Heart left ventricle (tissue), 16 donors: Measurements from ENCODE around the gene ID3. TPM values are rescaled to one million over a fixed set of nuclear protein-coding genes. Genes with fewer than 3 reads are reported as not detected.

Source experiments
- ATAC-seq, 4 donors: fragments of 200-7000 bp; cut with Tn5 transposase; one replicate each; pipeline ENCODE4 v1.9.1; 2020 to 2022; ENCODE audit warnings: moderate library complexity in 4 of 4, mild to moderate bottlenecking in 3 of 4, moderate number of reproducible peaks in 1 of 4
- DNase-seq, 5 donors: peaks; one replicate each; pipeline ENCODE4 v3.0.0-alpha.2; 2020
- H3K27ac ChIP-seq, 12 donors: fragments of 200-600 bp; sonication (generic) in 4 of 12; one replicate each; pipeline versions ENCODE4 v1.5.0 to v1.8.0; 2016 to 2022; ENCODE audit warnings: mild to moderate bottlenecking in 2 of 12
- H3K27me3 ChIP-seq, 9 donors: fragments of 200-600 bp; sonication (generic) in 2 of 9; one replicate each; pipeline versions ENCODE4 v1.5.1 to v1.8.0; 2016 to 2022; ENCODE audit warnings: mild to moderate bottlenecking in 3 of 9
- H3K36me3 ChIP-seq, 9 donors: fragments of 200-600 bp; sonication (generic) in 2 of 9; one replicate each; pipeline versions ENCODE4 v1.5.0 to v1.8.0; 2018 to 2022; ENCODE audit warnings: mild to moderate bottlenecking in 2 of 9
- H3K4me1 ChIP-seq, 12 donors: fragments of 200-600 bp; sonication (generic) in 4 of 12; one replicate each; pipeline versions ENCODE4 v1.5.0 to v1.8.0; 2016 to 2022; ENCODE audit warnings: mild to moderate bottlenecking in 3 of 12
- H3K4me3 ChIP-seq, 12 donors: fragments of 200-600 bp; sonication (generic) in 4 of 12; one replicate each; pipeline versions ENCODE4 v1.5.0 to v1.8.0; 2017 to 2022; ENCODE audit warnings: mild to moderate bottlenecking in 9 of 12, moderate library complexity in 4 of 12
- H3K9me3 ChIP-seq, 12 donors: fragments of 200-600 bp; sonication (generic) in 4 of 12; one replicate each; pipeline versions ENCODE4 v1.5.0 to v1.8.0; 2016 to 2022; ENCODE audit warnings: mild to moderate bottlenecking in 1 of 12
- POLR2A ChIP-seq, 2 donors: fragments of 450-650 bp; IDR thresholded peaks; one replicate each; pipeline ENCODE4 v1.6.1; 2017; ENCODE audit warnings: antibody characterized with exemption in 2 of 2, mild to moderate bottlenecking in 2 of 2, moderate library complexity in 2 of 2
- WGBS, 4 donors: extraction: QIAGEN DNeasy Blood & Tissue Kit in 2 of 4; methylation state at CpG; one replicate each; pipeline versions ENCODE4 v1.1.5 to v1.1.7; 2013 to 2018; 5-methylcytosine and 5-hydroxymethylcytosine counted together
- intact Hi-C, 10 donors: fragments of 100-400 bp; cut with DNase I; formaldehyde crosslinking; loops; one replicate each; pipeline versions ENCODE4 v1.11.1 to v1.14.2; 2022
- polyA plus RNA-seq, 2 donors: library from polyadenylated mRNA; stranded (reverse); fragments of 200-250 nt; gene quantifications; one replicate each; pipeline ENCODE4 v1.2.3, GENCODE V29; 2013
- total RNA-seq, 9 donors: library from RNA; depleted of rRNA in 2 of 9; stranded (reverse); fragments of >200 nt in 2 of 9; fragmentation: NEBNext Ultra II Directional in 3 of 9; extraction: Animal tissue kit (Norgen Biotek cat#: 25700) in 3 of 9; gene quantifications; one replicate each; pipeline versions ENCODE4 v1.1.0 to v1.2.4, GENCODE V29; 2016 to 2023
- TF ChIP-seq, protein P1 (sequence below), 12 donors: fragments of 200-600 bp; sonication (generic) in 4 of 12; IDR thresholded peaks; one replicate each; pipeline versions ENCODE4 v1.5.0 to v1.8.0; 2018 to 2022; ENCODE audit warnings: antibody characterized with exemption in 12 of 12, mild to moderate bottlenecking in 5 of 12
- donor health status: ischemic (EF 13 %, LVEDD 7.1; RV severe dilation, severe dysfunction).
- donor health status: healthy with polysubstance abuse.
- donor health status: DM: no; HTN: yes; CAD: no.
- donor health status: DM: no; HTN: no; CAD: no.
- donor health status: ischemic (EF 25% LVEDD 6.9; RV normal size, moderate dysfunction).
- donor health status: ischemic (EF 25% LVEDD 5.7; RV mildly dilated, moderate dysfunction).
- donor health status: healthy.
- donor health status: DM: yes; HTN: yes; CAD: no.
- donor health status: ischemic (EF 35%, LVEDD 5.7; RV mildly dilated, moderate dysfunction).
- donor health status: nonischemic (EF 11% LVEDD 7.7; RV severe dilation, severe dysfunction).
- donor health status: DM: yes; HTN: yes; CAD: no.
- donor health status: PGD.
- donor health status: ischemic (EF 29% LVEDD 5.4; RV normal size, mild dysfunction).
- donor health status: nonischemic (EF 23%, LVEDD 6.1; RV moderate dilation, normal function).

ID3 gene
- total and polyA plus RNA-seq, 11 donors, result 55.3 to 185 (median 91.0) TPM

DNA sequence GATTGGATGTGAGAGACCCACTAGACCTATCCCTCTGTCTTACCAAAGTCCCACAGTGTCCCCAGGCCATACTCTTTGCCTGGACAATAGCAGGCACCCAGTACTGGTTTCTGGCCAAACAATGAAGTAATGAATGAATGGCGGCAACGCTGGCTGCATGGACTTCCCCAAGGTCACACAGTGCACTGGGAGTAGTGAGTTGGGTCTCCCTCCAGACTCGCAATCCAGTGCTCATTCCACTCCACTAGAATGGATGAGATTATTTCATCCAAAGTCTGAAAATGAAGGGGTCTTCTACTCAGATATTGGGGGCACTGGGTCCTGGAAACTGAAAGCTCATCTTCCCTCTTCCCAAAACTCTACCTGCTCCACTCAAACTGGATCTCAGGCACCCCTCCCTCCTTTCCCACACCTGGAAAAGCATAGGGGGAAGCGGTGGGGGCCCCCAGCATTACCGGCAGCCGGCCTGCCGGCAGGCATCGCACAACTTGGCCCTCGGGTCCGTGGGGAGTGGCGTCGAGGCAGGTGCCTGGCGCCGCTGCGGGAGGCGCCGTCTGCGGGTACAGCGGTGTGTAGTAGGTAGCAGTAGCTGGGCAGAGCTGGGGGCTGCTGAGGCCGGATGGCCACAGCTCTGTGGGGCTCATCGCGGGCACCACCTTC is 29.1 kb downstream of the ID3 start:
- intact Hi-C loops, result loop anchor here in 2 of 10 donors (5.0 to 10.0 kb wide), 3 partner anchors 33 to 235 kb away; partner anchors contain the start of gene HNRNPR (in 1 of the 2)
- no peak for DNase-seq
- TF ChIP-seq, protein P1, sequence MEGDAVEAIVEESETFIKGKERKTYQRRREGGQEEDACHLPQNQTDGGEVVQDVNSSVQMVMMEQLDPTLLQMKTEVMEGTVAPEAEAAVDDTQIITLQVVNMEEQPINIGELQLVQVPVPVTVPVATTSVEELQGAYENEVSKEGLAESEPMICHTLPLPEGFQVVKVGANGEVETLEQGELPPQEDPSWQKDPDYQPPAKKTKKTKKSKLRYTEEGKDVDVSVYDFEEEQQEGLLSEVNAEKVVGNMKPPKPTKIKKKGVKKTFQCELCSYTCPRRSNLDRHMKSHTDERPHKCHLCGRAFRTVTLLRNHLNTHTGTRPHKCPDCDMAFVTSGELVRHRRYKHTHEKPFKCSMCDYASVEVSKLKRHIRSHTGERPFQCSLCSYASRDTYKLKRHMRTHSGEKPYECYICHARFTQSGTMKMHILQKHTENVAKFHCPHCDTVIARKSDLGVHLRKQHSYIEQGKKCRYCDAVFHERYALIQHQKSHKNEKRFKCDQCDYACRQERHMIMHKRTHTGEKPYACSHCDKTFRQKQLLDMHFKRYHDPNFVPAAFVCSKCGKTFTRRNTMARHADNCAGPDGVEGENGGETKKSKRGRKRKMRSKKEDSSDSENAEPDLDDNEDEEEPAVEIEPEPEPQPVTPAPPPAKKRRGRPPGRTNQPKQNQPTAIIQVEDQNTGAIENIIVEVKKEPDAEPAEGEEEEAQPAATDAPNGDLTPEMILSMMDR (IDR thresholded peaks at IDR 0.05), result no peak
- no peak for TF ChIP-seq POLR2A (IDR thresholded peaks at IDR 0.05)
- no peak for ATAC-seq
- Histone ChIP-seq H3K27me3 (peaks cover 0 to 14% (median 0%) of the 10 kb centered on the region in 9 donors), H3K9me3 (no peaks in the 10 kb centered on the region), H3K4me3 (peak overlapping the region; percentile 26 to 74 (median 54)), H3K4me1 (peaks cover 7 to 87% (median 25%) of the 10 kb centered on the region in 12 donors), H3K36me3 (no peaks in the 10 kb centered on the region), H3K27ac (peak overlapping the region in 1 of 12 donors; percentile 7)
- WGBS, 4 donors, result 7 to 9% (median 8%) methylated on average over 9 to 22 of the region's 22 CpGs

DNA sequence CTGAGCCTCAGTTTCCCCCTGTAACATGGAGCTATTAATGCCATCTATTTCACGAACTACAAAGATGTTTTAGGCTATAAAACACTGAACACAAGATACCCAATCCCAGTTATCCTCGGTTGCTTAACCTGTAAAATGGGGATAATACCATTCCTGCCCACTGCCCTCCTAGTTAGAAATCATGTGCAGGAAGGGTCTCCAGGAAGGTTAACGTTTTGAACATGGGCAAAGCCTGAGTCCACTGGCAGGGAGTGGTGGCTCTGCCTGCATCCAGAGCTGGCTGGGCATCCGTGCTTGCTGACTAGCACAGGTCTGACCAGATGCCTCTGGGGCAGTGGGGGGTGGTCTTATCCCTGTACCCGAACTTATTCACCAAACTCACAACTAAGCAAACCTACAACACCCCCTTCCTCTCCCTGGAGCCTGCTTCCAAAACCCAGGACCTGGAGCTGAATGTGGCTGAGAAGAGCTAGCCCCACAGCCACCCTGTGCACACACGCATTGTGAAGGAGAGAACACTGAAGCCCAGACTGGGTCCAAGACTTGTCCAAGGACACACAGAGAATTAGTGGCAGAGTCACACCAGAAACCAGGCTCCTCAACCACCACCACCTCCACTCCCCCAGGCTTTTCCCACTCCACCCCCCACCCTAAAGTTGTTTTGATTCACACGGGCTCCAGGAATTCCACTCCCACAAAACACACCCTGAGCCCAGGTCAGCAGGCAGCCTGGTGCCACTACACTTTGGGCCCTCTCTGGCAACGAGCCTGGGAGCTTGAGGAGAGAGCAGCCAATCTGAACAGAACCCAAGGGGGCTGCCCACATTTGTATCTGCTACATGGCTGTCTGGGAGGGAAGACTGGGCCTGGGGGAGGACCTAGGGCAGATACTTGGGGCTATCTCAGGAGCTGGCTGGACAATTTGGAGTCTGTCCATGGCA is 29.9 kb downstream of the ID3 start:
- intact Hi-C loops, result loop anchor here in 2 of 10 donors (5.0 to 10.0 kb wide), 3 partner anchors 32 to 235 kb away; partner anchors contain the start of gene HNRNPR (in 1 of the 2)
- 55 to 68% (median 60%) methylated on average over 6 to 8 of the region's 8 CpGs for WGBS, 4 donors
- no peaks in the 10 kb centered on the region for H3K9me3 ChIP-seq
- no peaks in the 10 kb centered on the region for H3K36me3 ChIP-seq
- H3K27me3 ChIP-seq, result peaks cover 0 to 14% (median 0%) of the 10 kb centered on the region in 9 donors
- ATAC-seq (no peak), DNase-seq (no peak)
- H3K27ac ChIP-seq, result peak overlapping the region in 1 of 12 donors; percentile 87
- H3K4me3 ChIP-seq, result peak overlapping the region in 1 of 12 donors; percentile 74
- H3K4me1 ChIP-seq, result peaks cover 7 to 95% (median 25%) of the 10 kb centered on the region in 12 donors
- TF ChIP-seq POLR2A (IDR thresholded peaks at IDR 0.05), result no peak
- TF ChIP-seq, protein P1 (IDR thresholded peaks at IDR 0.05), result no peak

DNA sequence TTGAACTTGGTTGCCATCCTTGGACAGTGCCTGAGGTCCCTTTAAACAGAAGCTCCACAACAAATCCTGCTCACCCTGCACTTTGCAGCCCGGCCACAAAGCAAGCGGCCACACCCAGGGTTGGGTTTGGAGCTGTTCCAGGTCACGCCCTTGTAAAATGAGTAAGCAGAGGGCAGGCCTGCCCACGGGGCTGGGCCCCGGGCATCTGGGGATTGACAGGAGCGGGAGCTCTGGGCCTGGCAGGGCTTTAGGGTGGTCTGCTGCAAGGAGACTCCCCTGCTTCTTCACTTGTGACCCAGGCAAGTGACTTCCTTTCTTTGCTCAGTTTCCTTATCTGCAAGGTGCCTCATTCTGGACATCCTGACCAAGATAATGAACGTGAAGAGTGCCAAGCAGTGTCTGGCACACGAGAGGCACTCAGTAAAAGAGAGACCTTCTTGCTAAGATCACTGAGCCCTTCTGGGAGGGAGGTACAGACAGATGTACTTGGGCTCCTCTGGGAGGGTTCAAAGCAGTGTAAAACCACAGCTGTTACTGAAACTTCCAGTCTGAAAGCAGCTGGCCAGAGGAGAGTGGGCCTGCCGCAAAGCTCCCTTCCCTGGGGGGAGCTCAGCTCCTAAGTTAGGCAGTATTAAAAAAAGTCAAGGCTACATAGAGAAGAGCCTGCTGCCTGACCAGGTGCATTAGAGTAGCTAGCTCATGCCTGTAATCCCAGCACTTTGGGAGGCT is 30.9 kb downstream of the ID3 start:
- DNase-seq (peak; percentile 71 to 91 (median 83)), ATAC-seq (peak; percentile 59 to 87 (median 74))
- H3K9me3 ChIP-seq, result no peaks in the 10 kb centered on the region
- H3K27ac ChIP-seq, result peak overlapping the region in 5 of 12 donors; percentile 25 to 87 (median 37)
- H3K4me3 ChIP-seq, result peak overlapping the region in 1 of 12 donors; percentile 74
- WGBS, 4 donors, result 8 to 15% (median 13%) methylated on average over 9 of the region's 9 CpGs
- intact Hi-C loops, result no loop called here
- H3K4me1 ChIP-seq, result peaks cover 7 to 96% (median 25%) of the 10 kb centered on the region in 12 donors
- no peak for TF ChIP-seq POLR2A (IDR thresholded peaks at IDR 0.05)
- TF ChIP-seq, protein P1 (IDR thresholded peaks at IDR 0.05), result no peak
- peaks cover 0 to 14% (median 0%) of the 10 kb centered on the region in 9 donors for H3K27me3 ChIP-seq
- no peaks in the 10 kb centered on the region for H3K36me3 ChIP-seq
